ENCODE data around the gene RFTN1.

- TF ChIP-seq, protein P1, sequence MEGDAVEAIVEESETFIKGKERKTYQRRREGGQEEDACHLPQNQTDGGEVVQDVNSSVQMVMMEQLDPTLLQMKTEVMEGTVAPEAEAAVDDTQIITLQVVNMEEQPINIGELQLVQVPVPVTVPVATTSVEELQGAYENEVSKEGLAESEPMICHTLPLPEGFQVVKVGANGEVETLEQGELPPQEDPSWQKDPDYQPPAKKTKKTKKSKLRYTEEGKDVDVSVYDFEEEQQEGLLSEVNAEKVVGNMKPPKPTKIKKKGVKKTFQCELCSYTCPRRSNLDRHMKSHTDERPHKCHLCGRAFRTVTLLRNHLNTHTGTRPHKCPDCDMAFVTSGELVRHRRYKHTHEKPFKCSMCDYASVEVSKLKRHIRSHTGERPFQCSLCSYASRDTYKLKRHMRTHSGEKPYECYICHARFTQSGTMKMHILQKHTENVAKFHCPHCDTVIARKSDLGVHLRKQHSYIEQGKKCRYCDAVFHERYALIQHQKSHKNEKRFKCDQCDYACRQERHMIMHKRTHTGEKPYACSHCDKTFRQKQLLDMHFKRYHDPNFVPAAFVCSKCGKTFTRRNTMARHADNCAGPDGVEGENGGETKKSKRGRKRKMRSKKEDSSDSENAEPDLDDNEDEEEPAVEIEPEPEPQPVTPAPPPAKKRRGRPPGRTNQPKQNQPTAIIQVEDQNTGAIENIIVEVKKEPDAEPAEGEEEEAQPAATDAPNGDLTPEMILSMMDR (IDR thresholded peaks at IDR 0.05), result no peak
- no peak for TF ChIP-seq POLR2A (IDR thresholded peaks at IDR 0.05)
- TF ChIP-seq EP300 (IDR thresholded peaks at IDR 0.05), result no peak
Measured at GRCh38 chr3:16488637-16489036, 24.9 kb downstream of the RFTN1 start.

All from ovary (tissue), 3 donors.